MCF 10A (cell line): Measurements from ENCODE around the gene TTC27. TPM values are rescaled to one million over a fixed set of nuclear protein-coding genes. Genes with fewer than 3 reads are reported as not detected.

Experiments
- BruUV-seq: library from RNA; stranded (reverse); fragments of 400-500 nt; replicated peaks from 2 replicates; lab custom pipeline; 2021; lab: Mats Ljungman, UMichigan
- CTCF ChIA-PET: fragments of 300-600 bp; sonication (Branson Sonifier 250); formaldehyde crosslinking; extraction: SDS; loops from one replicate; lab custom pipeline; 2021; ENCODE audit warnings: antibody characterized with exemption, inconsistent platforms; lab: Yijun Ruan, JAX
- POLR2A ChIA-PET: fragments of 300-600, 350-650 bp; sonication (Branson Sonifier 250); formaldehyde crosslinking; extraction: SDS; loops from one replicate; lab custom pipeline; 2020; ENCODE audit warnings: antibody characterized with exemption, inconsistent platforms; lab: Yijun Ruan, JAX
- DNase-seq: peaks from one replicate; pipeline ENCODE4 v3.0.0-alpha.2; 2018; ENCODE audit not compliant: unreplicated experiment
- H3K27ac Mint-ChIP-seq: one replicate; pipeline ENCODE4 v1.8.0; 2022; ENCODE audit warnings: mild to moderate bottlenecking, low read depth, mixed read lengths; ENCODE audit not compliant: unreplicated experiment
- H3K27me3 Mint-ChIP-seq: one replicate; pipeline ENCODE4 v1.8.0; 2022; ENCODE audit warnings: mixed read lengths; ENCODE audit not compliant: insufficient read depth, unreplicated experiment
- H3K36me3 Mint-ChIP-seq: one replicate; pipeline ENCODE4 v1.8.0; 2022; ENCODE audit warnings: mild to moderate bottlenecking, moderate library complexity, mixed read lengths; ENCODE audit not compliant: insufficient read depth, unreplicated experiment
- H3K4me1 Mint-ChIP-seq: one replicate; pipeline ENCODE4 v1.8.0; 2022; ENCODE audit warnings: mixed read lengths; ENCODE audit not compliant: insufficient read depth, unreplicated experiment
- H3K4me3 Mint-ChIP-seq: one replicate; pipeline ENCODE4 v1.8.0; 2022; ENCODE audit warnings: mild to moderate bottlenecking, moderate library complexity, mixed read lengths; ENCODE audit not compliant: unreplicated experiment
- H3K9me3 Mint-ChIP-seq: one replicate; pipeline ENCODE4 v1.8.0; 2022; ENCODE audit warnings: mixed read lengths; ENCODE audit not compliant: unreplicated experiment
- CTCF ChIP-seq: fragments of 200-600 bp; IDR thresholded peaks from one replicate; pipeline ENCODE4 v1.8.0; 2022; ENCODE audit warnings: antibody characterized with exemption, mild to moderate bottlenecking; ENCODE audit not compliant: unreplicated experiment
- intact Hi-C: fragments of 100-400 bp; cut with micrococcal nuclease; formaldehyde crosslinking; loops from 2 replicates; pipeline ENCODE4 v1.14.1; 2022
- total RNA-seq: library from RNA; stranded (reverse); gene quantifications from 2 replicates; pipeline ENCODE4 v1.2.3, GENCODE V29; 2022

Gene TTC27
- total RNA-seq, 1 experiment from 2014 or later, result 29.1 TPM

- DNase-seq, result no peak
- no peaks in the 10 kb centered on the region for H3K4me1 Mint-ChIP-seq
- no peak overlapping the region for H3K4me3 Mint-ChIP-seq
- intact Hi-C loops, result no loop called here
- no peaks in the 10 kb centered on the region for H3K9me3 Mint-ChIP-seq
- H3K27me3 Mint-ChIP-seq, result no peaks in the 10 kb centered on the region
- POLR2A ChIA-PET, result no interaction called here
- peaks cover 3% of the 10 kb centered on the region for H3K36me3 Mint-ChIP-seq
- H3K27ac Mint-ChIP-seq, result no peak overlapping the region
- CTCF ChIA-PET, result no interaction called here
- BruUV-seq, result no TSS peak
- no peak for TF ChIP-seq CTCF
Observed at GRCh38 chr2:32812316-32812715, 184.5 kb downstream of the TTC27 start.

DNA sequence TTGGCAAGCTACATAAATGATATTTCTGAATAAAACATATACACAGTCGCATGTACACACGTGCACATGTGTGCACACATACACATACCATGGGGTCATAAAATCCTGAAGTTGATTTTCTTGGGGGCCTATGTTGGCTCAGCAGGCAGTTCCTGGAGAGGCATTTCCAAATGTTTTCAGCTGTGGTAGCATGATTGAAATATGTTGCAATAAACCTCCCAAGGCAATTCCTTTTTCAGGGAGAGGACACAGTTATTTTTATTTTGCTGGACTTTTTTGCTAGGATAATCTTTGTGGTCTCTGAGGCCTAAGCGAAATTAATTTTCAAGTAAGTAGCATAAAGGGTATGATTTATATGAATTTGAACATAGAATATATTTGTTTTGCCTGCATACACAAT is 192.2 kb downstream of the TTC27 start:
- peaks cover 3% of the 10 kb centered on the region for H3K4me1 Mint-ChIP-seq
- DNase-seq, result no peak
- no peaks in the 10 kb centered on the region for H3K9me3 Mint-ChIP-seq
- H3K4me3 Mint-ChIP-seq, result no peak overlapping the region
- H3K27ac Mint-ChIP-seq, result no peak overlapping the region
- CTCF ChIA-PET, result interaction anchor here (0.6 kb wide), 1 partner anchor 59 kb away, joined by 3 read pairs; no protein-coding TSS in a partner anchor
- H3K36me3 Mint-ChIP-seq, result peaks cover 8% of the 10 kb centered on the region
- intact Hi-C loops, result no loop called here
- H3K27me3 Mint-ChIP-seq, result no peaks in the 10 kb centered on the region
- TF ChIP-seq CTCF, result no peak
- POLR2A ChIA-PET, result no interaction called here
- no TSS peak for BruUV-seq

- intact Hi-C loops, result no loop called here
- no peak for TF ChIP-seq CTCF
- ChIA-PET CTCF (no interaction called here), POLR2A (interaction anchor here (1.0 kb wide), 1 partner anchor 65 kb away, joined by 3 read pairs; no protein-coding TSS in a partner anchor)
- Mint-ChIP-seq H3K36me3 (peaks cover 8% of the 10 kb centered on the region), H3K27ac (no peak overlapping the region), H3K27me3 (no peaks in the 10 kb centered on the region), H3K9me3 (no peaks in the 10 kb centered on the region), H3K4me1 (peaks cover 7% of the 10 kb centered on the region), H3K4me3 (no peak overlapping the region)
- DNase-seq, result no peak
- BruUV-seq, result no TSS peak
Observed at GRCh38 chr2:32820701-32821100, 192.9 kb downstream of the TTC27 start.

DNA sequence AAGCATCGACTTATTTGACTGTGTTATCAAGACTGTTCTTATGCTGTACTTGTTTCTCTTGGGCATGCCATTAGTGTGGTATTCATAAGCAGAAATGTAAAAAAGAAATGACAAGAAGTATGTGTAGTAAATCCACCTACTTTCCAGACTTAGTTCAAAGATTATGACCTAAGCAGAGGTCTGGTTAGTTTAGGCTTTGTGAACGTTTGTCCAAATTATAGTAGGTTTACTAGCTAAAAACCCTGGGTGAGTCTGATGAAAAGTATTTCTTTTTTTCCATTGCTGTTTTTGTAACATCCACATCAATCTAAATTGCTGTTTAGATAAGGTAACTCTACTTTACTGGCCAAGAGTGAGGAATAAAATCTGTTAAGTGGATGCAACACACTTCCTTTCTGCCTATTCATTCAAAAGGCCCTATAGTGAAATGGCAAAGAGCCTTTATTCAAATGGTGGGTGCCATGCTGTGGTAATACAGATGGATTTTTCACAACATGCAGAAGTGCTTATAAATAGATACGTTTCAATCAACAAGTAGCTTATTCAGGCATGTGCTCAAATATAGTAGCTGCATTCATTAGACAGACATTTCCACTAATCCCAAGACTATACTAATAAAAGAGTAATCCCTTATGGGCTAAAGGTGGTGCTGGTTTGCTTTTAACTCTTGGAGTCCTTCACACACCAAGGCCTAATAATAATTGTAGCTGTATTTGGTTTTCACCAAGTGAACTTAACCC is 196.4 kb downstream of the TTC27 start:
- Mint-ChIP-seq H3K4me3 (no peak overlapping the region), H3K4me1 (peaks cover 7% of the 10 kb centered on the region), H3K36me3 (no peaks in the 10 kb centered on the region), H3K9me3 (peaks cover 8% of the 10 kb centered on the region), H3K27ac (no peak overlapping the region), H3K27me3 (no peaks in the 10 kb centered on the region)
- BruUV-seq, result no TSS peak
- no peak for TF ChIP-seq CTCF
- ChIA-PET CTCF (interaction anchor here (0.6 to 2.3 kb wide), 5 partner anchors 9 to 210 kb away, joined by 3 to 11 read pairs (median 4); no protein-coding TSS in a partner anchor), POLR2A (interaction anchor here (0.6 to 1.2 kb wide), 2 partner anchors 29 to 44 kb away, joined by 3 read pairs; no protein-coding TSS in a partner anchor)
- intact Hi-C loops, result no loop called here
- no peak for DNase-seq
